Measurements from ENCODE around the gene APCDD1L.

DNA sequence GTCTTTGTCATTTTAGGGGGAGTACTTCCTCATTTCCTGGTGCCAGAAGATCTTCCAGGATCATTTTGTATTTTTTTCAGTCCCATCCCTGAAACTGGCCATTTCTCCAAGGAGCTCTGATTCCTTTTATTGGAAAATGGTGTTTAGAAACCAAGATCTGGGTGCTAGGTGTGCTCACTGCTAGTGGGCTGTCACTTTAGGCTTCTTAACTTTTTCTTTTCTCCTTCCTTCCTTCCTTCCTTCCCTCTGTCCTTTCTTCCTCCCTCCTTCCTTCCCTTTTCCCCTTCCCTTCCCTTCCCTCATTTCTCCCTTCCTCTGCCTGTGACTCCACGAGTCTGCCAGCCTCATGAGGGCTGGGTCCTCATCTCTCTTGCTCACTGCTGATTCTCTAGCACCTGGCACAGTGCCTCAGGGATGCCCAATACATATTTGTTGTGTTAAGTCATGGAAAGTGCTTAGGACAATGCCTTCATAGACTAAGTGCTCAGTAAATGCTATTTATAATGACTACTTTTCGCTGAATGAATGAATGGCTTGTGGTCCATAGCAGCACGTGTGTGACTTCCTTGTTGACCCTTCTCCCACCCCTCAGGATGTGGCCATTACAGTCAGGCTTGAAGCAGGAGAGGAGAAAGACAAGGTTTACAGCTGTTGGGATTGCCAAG, 36.9 kb downstream of the APCDD1L start:
- TF ChIP-seq CTCF (IDR thresholded peaks at IDR 0.05) (no peak), POLR2AphosphoS5 (IDR thresholded peaks at IDR 0.05) (no peak), POLR2A (IDR thresholded peaks at IDR 0.05) (no peak)

Data from suprapubic skin (tissue), 4 donors.